Adrenal gland (tissue), 5 donors: ENCODE data around the gene APLP2.

ENCODE experiments used
- CTCF ChIP-seq, 6 experiments: fragments of 450-650 bp in 4 of 6; fragments of 200-600 bp in 2 of 6; sonication (generic) in 1 of 6; IDR thresholded peaks; 1 replicate in 5 of 6; 2 replicates in 1 of 6; pipeline versions ENCODE4 v1.5.1 to v1.8.0; 2016 to 2021; ENCODE audit warnings: antibody characterized with exemption in 6 of 6, mild to moderate bottlenecking in 2 of 6, moderate library complexity in 1 of 6
- POLR2A ChIP-seq, 2 donors: fragments of 450-650 bp; IDR thresholded peaks; one replicate each; pipeline ENCODE4 v1.6.1; 2017; ENCODE audit warnings: antibody characterized with exemption in 2 of 2, mild to moderate bottlenecking in 2 of 2, moderate library complexity in 1 of 2
- donor health status: DM: no; HTN: no; CAD: no.

GRCh38 chr11:130074736-130075135 is 5.0 kb downstream of the APLP2 start:
- TF ChIP-seq POLR2A (IDR thresholded peaks at IDR 0.05): no peak
- no peak for TF ChIP-seq CTCF (IDR thresholded peaks at IDR 0.05)
